ENCODE measurements around the gene UCK2.

Gene UCK2

DNA sequence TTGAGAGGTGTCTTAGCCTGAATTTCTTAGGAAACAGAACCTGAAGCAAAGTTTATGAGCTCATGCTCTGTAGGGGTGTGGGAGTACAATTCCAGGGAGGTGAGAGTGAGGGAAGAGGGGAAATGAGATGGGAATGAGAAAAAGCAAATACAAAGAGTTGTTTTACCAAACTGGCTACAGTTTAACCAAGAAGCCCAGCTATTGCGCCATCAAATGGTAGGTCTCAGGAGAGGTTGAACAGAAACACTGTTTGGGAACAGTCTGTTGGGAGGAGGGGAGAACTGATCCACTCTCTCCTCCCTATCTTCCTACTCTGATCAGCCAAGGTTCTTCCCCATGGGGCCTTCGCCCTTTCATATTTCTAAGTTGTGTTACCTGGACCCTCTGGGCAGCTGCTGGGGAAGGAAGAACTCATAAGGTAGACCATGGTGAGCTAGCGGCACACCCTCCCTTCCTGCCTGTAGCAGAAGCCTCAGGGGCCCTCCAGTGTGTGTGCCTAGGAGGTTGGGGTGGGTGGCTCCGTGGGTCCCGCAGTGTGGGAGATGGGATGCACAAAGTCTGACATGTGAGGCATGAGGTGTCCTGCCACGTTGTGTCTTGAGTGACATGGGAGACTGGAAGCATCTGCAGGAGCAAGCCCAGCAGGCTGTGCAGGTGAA is 120.5 kb downstream of the UCK2 start:
- DNase-seq: no peak

DNA sequence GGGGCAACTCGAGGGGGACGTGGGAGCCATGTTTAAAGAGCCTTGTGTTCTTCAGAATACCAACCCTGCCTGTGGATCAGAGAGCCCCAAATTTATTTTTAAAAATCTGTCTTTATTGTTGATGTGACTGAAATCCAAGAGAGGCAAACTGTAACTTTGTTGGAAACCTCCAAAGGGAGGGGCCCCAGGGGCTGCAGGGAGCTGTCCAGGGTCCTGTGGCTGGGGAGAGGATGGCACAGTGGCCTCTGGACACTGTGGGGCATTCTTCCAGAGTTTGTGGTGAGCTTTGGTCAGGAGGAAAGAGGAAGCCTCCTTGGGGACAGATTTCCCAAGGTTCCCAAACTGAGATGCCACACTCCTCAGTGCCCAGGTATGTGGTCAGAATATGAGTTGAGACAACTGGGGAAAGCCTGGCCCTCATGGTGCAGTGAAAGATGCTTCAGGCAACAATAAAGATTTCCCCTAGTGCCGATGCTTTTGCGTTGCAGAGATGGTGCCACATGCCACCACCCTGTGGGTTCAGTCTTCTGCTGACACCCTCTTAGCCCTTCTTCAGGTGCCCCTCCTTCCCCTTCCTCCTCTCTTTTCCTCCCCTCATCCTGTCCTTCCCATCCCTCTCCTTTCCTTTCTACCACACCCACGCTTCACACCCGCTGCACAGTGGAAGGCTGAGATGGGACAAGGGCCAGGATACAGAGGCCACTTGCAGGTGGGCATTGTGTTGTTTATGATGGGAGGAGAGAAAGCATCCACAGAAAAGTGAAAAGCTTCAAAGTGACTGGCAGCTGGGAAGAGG is 122.1 kb downstream of the UCK2 start:
- no peak for DNase-seq

DNA sequence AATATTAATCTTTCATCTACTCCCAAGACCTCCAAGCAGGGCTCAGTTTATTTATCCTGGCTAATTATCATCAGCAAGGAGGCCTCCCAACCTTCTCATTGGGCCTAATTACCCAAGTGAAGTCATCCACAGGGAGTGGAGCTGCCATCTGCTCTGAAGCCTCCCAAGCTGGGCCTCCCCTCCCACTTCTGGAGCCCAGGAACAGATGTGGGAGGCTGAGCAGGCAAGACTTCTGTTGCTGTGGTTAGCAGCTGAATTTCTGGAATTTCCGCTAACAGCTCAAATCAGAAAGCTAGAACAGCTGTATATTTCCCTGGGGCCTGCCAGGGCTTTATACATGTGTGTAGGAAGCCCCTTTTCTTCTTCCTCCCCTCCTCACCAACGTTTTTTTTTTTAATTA is 127.5 kb downstream of the UCK2 start:
- DNase-seq: no peak

- DNase-seq: no peak
These were observed 130.9 kb downstream of the UCK2 start for GRCh38 chr1:165958306-165958705.

DNA sequence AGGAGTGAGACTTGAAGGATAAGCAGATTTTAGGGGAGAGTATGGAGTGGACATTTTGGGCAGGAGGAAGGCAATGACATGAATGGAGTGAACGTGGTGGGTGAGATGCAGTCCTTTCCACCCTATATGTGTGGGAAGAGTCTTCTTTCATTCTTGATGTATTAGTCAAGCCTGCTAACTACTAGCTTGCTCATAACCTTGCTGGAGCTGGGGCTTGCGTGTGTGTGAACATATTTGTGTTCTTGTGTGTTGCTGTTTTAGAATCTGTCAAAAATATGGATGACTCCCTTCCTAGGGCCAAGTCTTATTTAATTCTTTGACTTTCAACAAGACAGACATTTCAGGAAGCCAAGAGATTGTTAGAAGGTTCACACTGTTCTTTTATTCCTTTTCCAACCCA is 132.7 kb downstream of the UCK2 start:
- DNase-seq: no peak

DNA sequence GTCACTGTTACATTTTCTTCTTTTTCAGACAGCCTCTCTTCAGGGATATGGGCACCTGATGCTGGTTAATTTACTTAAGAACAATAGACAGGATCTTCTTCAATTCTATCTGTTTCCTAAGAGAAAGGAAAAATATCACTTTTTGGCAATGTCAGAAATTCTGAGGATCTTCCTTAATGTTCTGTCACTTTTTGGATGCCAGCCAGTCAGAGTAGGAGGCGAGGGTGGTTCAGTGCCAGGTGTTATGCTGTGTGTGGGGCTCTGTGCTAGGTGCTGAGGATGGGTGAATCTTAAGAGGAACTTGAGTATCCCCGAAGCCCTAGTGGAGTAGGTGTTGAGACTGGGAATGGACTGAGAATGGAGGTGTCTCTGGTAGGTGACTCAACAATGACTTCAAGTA is 133.5 kb downstream of the UCK2 start:
- no peak for DNase-seq

Data from DMS153 (cell line).